Skin epidermis (tissue), 12 donors: ENCODE results near the gene KRTAP4-7.
A peak's percentile ranks its signal among the peaks of the same experiment; 100 is the strongest.
"Not testable (repeated sequence)": the region's sequence is repeated elsewhere in the genome, so short reads cannot be mapped to it uniquely, and the experiment has no call there.

ENCODE experiments used
- H3K27ac ChIP-seq, 21 experiments: fragments of 200-600 bp; sonication (generic) in 11 of 21; one replicate each; pipeline ENCODE4 v1.5.0; 2020; ENCODE audit warnings: mild to moderate bottlenecking in 3 of 21, inconsistent platforms in 2 of 21, moderate library complexity in 2 of 21
- H3K4me3 ChIP-seq, 7 experiments: fragments of 200-600 bp; sonication (generic) in 2 of 7; one replicate each; pipeline ENCODE4 v1.5.0; 2020; ENCODE audit warnings: inconsistent platforms in 2 of 7, mild to moderate bottlenecking in 2 of 7, moderate library complexity in 1 of 7

The KRTAP4-7 gene

DNA sequence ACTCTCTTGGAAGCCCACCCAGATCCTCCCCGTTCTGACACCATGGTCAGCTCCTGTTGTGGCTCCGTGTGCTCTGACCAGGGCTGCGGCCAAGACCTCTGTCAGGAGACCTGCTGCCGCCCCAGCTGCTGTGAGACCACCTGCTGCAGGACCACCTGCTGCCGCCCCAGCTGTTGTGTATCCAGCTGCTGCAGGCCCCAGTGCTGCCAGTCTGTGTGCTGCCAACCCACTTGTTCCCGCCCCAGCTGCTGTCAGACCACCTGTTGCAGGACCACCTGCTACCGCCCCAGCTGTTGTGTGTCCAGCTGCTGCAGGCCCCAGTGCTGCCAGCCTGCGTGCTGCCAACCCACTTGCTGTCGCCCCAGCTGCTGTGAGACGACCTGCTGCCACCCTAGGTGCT is 21.4 kb downstream of the KRTAP4-7 start, which contains the start of gene KRTAP4-9:
TSS of gene KRTAP4-9 (plus strand) at position 43 of the 400 bp plus-strand sequence. CDS start at position 43, 0 bp downstream.
- not testable (repeated sequence) for H3K4me3 ChIP-seq, H3K27ac ChIP-seq

DNA sequence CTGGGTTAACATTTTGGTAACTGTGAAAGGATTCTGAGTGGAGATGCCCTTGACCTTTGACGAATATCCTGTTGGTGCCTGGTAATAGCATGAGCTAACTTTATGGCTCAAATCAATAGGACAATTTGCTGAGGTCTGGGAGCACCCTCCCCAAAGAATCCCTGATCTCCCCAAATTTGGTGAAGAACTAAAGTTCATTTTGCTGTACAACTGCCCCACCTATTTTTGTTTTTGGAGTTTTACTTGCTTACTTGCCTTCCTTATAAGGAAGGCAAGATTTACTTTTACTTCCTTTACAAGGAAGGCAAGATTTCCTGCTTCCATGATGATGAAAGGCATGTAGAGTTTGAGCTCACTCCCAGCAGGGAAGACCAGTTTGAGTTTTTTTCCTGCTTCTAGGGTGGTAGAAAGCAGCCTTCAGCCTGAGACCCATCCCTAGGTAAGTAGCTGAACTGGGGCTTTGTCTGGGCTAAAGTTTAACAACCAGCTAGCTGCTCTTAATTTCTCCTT is 24.0 kb downstream of the KRTAP4-7 start:
- no peak overlapping the region for H3K4me3 ChIP-seq
- no peak overlapping the region for H3K27ac ChIP-seq

DNA sequence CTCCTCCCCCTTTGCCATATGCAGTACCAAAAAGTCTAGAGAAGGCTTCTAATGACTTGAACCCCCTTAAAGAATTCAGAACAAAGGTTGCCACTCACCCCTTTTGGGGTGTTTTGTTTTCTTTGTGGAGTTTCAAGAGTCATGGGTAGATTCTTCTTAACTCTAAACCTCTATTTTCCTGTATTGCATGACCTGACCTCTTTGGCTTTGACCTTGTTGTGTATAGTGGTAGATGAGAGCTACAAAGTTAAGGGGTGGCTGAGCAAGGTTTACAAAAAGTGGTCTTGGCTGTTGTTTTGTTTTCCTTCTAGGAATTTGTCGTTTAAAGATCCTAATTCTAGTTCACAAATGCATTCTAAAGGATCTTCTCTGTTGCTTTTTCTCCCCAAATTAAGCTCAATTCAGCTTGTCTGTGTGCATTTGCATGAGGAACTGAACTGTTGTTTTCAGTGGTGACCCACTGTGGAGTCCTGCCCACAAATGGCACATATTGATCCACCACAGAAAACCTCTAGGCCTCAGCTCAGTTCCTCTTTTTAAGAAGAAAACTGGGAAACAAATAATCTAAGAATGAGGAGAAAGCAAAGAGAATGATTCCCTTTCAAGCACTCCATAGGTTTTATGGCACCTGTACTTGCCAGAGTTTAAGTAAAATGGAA is 24.9 kb downstream of the KRTAP4-7 start:
- not testable (repeated sequence) for H3K4me3 ChIP-seq, H3K27ac ChIP-seq

GRCh38 chr17:41111151-41111885 is 27.4 kb downstream of the KRTAP4-7 start:
- Histone ChIP-seq H3K27ac (no peak overlapping the region), H3K4me3 (no peak overlapping the region)

DNA sequence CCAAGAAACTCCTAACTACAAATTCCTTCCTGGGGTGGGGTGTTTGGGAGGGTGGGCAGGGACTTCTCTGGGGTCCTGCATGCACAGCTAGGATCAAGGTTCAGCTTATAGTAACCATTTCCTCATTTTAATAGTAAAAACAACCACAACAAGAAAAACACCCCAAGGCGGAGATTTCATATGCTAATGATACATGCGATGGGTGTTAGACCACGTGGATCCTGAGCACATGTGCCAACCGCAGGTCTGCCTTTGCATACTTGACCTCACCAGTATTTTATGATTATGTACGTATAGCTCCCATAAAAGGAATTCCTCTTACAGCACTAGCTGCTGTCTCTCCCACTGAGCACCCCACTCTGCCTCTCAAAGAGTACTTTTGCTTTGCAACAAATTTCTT is 32.3 kb downstream of the KRTAP4-7 start:
- H3K4me3 ChIP-seq, result no peak overlapping the region
- H3K27ac ChIP-seq, result no peak overlapping the region

DNA sequence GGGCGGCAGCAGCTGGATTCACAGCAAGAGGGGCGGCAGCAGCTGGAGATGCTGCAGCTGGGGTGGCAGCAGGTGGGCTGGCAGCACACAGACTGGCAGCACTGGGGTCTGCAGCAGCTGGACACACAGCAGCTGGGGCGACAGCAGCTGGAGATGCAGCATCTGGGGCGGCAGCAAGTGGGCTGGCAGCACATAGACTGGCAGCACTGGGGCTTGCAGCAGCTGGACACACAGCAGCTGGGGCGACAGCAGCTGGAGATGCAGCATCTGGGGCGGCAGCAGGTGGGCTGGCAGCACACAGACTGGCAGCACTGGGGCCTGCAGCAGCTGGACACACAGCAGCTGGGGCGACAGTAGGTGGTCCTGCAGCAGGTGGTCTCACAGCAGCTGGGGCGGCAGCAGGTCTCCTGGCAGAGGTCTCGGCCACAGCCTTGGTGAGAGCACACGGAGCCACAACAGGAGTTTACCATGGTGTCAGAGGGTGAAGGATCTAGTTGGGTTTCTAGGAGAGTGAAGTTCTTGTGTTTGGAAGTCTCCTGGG is 34.0 kb downstream of the KRTAP4-7 start, which contains the start of gene KRTAP4-11:
TSS of gene KRTAP4-11 (minus strand) at position 528 of the 541 bp plus-strand sequence. CDS start at position 470, 58 bp downstream.
- not testable (repeated sequence) for H3K27ac ChIP-seq, H3K4me3 ChIP-seq

DNA sequence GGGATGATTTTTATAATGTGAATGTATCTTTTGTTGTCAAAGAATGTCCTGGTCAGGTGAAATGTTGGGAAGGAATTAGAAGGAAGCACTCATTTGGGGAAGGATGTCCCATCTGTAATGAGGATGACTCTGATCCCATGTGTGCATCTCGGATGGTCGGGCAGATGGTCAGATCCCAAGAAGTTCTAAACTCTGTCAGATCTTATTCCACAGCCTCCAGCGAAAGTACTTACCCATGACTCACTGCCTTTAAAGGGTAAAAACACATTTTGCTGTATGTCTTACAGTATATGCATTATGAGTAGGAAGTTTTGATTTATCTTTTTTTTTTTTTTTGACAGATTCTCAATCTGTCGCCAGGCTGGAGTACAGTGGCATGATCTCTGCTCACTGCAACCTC is 34.8 kb downstream of the KRTAP4-7 start:
- no peak overlapping the region for H3K27ac ChIP-seq

GRCh38 chr17:41119696-41120690 is 36.0 kb downstream of the KRTAP4-7 start:
- H3K4me3 ChIP-seq, H3K27ac ChIP-seq: not testable (repeated sequence)

More for the DNA sequence above, 34.8 kb downstream of the KRTAP4-7 start:
- H3K4me3 ChIP-seq, result no peak overlapping the region

DNA sequence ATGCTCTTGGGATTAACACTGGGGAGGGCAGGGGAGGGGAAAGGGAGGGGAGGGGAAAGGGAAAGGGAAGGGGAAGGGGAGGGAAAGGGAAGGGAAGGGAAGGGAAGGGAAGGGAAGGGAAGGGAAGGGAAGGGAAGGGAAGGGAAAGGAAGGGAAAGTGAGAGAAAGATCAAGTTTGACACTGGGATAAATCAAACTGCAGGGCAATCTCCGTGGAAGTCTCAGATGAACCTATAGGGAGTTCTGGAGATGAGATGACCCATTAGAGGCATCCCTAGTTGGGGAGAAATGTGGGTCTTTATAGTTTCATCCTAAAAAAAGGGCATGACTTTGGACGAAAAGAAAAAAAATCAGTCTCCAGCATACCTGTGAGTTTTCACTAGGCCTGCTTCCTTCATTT is 37.8 kb downstream of the KRTAP4-7 start:
- Histone ChIP-seq H3K27ac (no peak overlapping the region), H3K4me3 (no peak overlapping the region)

- H3K4me3 ChIP-seq, H3K27ac ChIP-seq: not testable (repeated sequence)
These were observed 39.5 kb downstream of the KRTAP4-7 start for GRCh38 chr17:41123292-41123990.

- H3K4me3 ChIP-seq, H3K27ac ChIP-seq: not testable (repeated sequence)
These were observed 40.0 kb downstream of the KRTAP4-7 start, which contains the start of gene KRTAP4-12 for GRCh38 chr17:41123991-41124371. TSS of gene KRTAP4-12 (minus strand) at chr17:41124182. CDS start at chr17:41124122, 60 bp downstream.

DNA sequence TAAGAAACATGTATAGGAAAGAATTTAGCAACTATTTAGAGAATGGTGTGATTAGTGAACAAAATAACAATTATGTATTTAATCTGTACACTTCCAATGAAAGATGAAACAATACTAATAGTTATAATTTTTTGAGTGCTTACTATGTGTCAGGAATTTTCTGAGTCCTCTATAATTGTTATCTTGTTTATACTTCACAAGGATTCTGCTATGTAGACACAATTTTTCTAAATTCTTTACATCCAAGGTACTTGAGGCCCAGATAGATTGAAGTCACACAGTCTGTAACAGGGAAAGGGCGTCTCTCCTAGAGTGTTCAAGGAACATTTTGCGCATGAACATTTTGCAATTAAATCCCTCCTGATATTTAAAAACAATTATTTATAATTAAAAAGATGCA is 41.1 kb downstream of the KRTAP4-7 start:
- H3K4me3 ChIP-seq, result no peak overlapping the region

DNA sequence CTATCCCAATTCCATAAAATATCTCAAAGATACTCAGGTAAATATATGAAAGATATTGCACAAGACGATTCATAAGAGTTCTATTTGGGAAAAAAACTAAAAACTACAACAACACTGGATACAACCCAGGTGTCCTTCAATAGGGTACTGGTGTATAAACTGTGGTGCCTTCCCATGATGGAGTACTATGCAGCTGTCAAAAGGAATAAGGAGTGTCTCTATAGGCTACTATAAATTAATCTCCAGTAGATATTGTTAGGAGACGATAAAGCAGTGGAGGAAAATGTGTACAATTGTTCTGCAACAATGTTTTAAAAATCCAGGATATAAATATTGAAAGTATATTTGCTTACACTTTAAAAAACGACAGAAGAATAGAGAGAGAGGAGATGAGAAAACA is 42.5 kb downstream of the KRTAP4-7 start:
- Histone ChIP-seq H3K27ac (no peak overlapping the region), H3K4me3 (no peak overlapping the region)

More for the DNA sequence above, 41.1 kb downstream of the KRTAP4-7 start:
- H3K27ac ChIP-seq, result no peak overlapping the region

- Histone ChIP-seq H3K4me3 (no peak overlapping the region), H3K27ac (no peak overlapping the region)
These were observed 43.4 kb downstream of the KRTAP4-7 start for GRCh38 chr17:41127371-41127770.

- Histone ChIP-seq H3K27ac (no peak overlapping the region), H3K4me3 (no peak overlapping the region)
These were observed 48.0 kb downstream of the KRTAP4-7 start for GRCh38 chr17:41131979-41132378.

- Histone ChIP-seq H3K27ac (peak overlapping the region in 1 of 21 experiments; percentile 70), H3K4me3 (no peak overlapping the region)
These were observed 50.2 kb downstream of the KRTAP4-7 start for GRCh38 chr17:41133880-41134735.
